Endothelial cell of umbilical vein (primary cell): Measurements from ENCODE around the gene XRCC1. TPM values are rescaled to one million over a fixed set of nuclear protein-coding genes. Genes with fewer than 3 reads are reported as not detected.

ENCODE experiments used
- BruUV-seq: library from RNA; stranded (reverse); fragments of 400-500 nt; replicated peaks from 2 replicates; lab custom pipeline; 2021; lab: Mats Ljungman, UMichigan
- CTCF ChIA-PET: fragments of 300-600, 350-600 bp; sonication (Branson Sonifier 250); formaldehyde crosslinking; loops from one replicate; lab custom pipeline; 2021; ENCODE audit warnings: antibody characterized with exemption, inconsistent platforms; lab: Charles Lee
- POLR2A ChIA-PET: fragments of 300-600, 350-600 bp; sonication (Branson Sonifier 250); formaldehyde crosslinking; loops from one replicate; lab custom pipeline; 2021; ENCODE audit warnings: antibody characterized with exemption, inconsistent platforms; lab: Charles Lee
- DNase-seq: peaks from one replicate; pipeline ENCODE4 v3.0.0-alpha.2; 2011; ENCODE audit warnings: low read depth, low spot score
- FAIRE-seq: peaks from 2 replicates; lab custom pipeline; 2011; peaks lifted over from hg19 to GRCh38; lab: Jason Lieb, UNC
- H2AFZ ChIP-seq: 2 replicates; pipeline ENCODE4 v1.6.0; 2012; ENCODE audit warnings: low read depth, low read length, control low read depth, inconsistent platforms
- H3K27ac ChIP-seq: 2 replicates; pipeline ENCODE4 v1.5.1; 2011; ENCODE audit warnings: low read depth, mild to moderate bottlenecking, control low read depth, low read length, moderate library complexity; ENCODE audit not compliant: insufficient read depth
- H3K27me3 ChIP-seq, 2 experiments: 2 replicates each; pipeline versions ENCODE4 v1.6.0 to v1.6.1; 2011; ENCODE audit warnings: low read length in 2 of 2, mixed read lengths in 1 of 2; ENCODE audit not compliant: control insufficient read depth in 2 of 2, insufficient read depth in 2 of 2
- H3K36me3 ChIP-seq, 2 experiments: 2 replicates in 1 of 2; 3 replicates in 1 of 2; pipeline ENCODE4 v1.5.1; 2011; ENCODE audit warnings: low read length in 2 of 2, mild to moderate bottlenecking in 1 of 2, moderate library complexity in 1 of 2; ENCODE audit not compliant: control insufficient read depth in 2 of 2, insufficient read depth in 2 of 2; ENCODE audit errors: extremely low read depth in 1 of 2
- H3K4me1 ChIP-seq: 3 replicates; pipeline ENCODE4 v1.5.1; 2011; ENCODE audit warnings: mild to moderate bottlenecking, low read length; ENCODE audit not compliant: control insufficient read depth, insufficient read depth; ENCODE audit errors: extremely low read depth
- H3K4me2 ChIP-seq: 2 replicates; pipeline ENCODE4 v1.6.1; 2011; ENCODE audit warnings: low read length, control low read depth, mixed read lengths; ENCODE audit not compliant: insufficient read depth
- H3K4me3 ChIP-seq, 3 experiments: fragments of 200-600 bp in 1 of 3; sonication (generic), shearing (Covaris generic) in 1 of 3; replicated peaks in 1 of 3; 2 replicates each; pipeline ENCODE4 v1.5.1; 2011 to 2016; ENCODE audit warnings: control low read depth in 3 of 3, low read length in 3 of 3, mild to moderate bottlenecking in 2 of 3, inconsistent platforms in 1 of 3, low read depth in 1 of 3, moderate library complexity in 1 of 3; ENCODE audit not compliant: insufficient read depth in 1 of 3
- H3K79me2 ChIP-seq: 2 replicates; pipeline ENCODE4 v1.6.0; 2012; ENCODE audit warnings: low read length, inconsistent platforms; ENCODE audit not compliant: control insufficient read depth, insufficient read depth
- H3K9ac ChIP-seq: replicated peaks from 2 replicates; pipeline ENCODE3; 2011; ENCODE audit warnings: low read length, control low read depth; ENCODE audit not compliant: insufficient read depth; ENCODE audit errors: extremely low read depth
- H3K9me1 ChIP-seq: replicated peaks from 3 replicates; pipeline ENCODE4 v1.6.0; 2011; ENCODE audit warnings: mild to moderate bottlenecking, low read length; ENCODE audit not compliant: control insufficient read depth, insufficient read depth; ENCODE audit errors: extremely low read depth
- H3K9me3 ChIP-seq: replicated peaks from 2 replicates; pipeline ENCODE4 v1.5.1; 2012; ENCODE audit warnings: low read length, inconsistent platforms; ENCODE audit not compliant: control insufficient read depth, insufficient read depth
- H4K20me1 ChIP-seq: replicated peaks from 2 replicates; pipeline ENCODE3; 2011; ENCODE audit warnings: mild to moderate bottlenecking, low read length; ENCODE audit not compliant: control insufficient read depth, insufficient read depth; ENCODE audit errors: extremely low read depth
- CTCF ChIP-seq, 2 donors: IDR thresholded peaks; 1 replicate in 1 of 2; 2 replicates in 1 of 2; pipeline ENCODE4 v1.5.1; 2011; ENCODE audit warnings: low read length in 2 of 2, mild to moderate bottlenecking in 2 of 2, moderate library complexity in 2 of 2, control low read depth in 1 of 2, inconsistent platforms in 1 of 2, low read depth in 1 of 2; ENCODE audit not compliant: insufficient read depth in 1 of 2; ENCODE audit errors: extremely low read depth in 1 of 2
- EZH2 ChIP-seq: IDR thresholded peaks from 2 replicates; pipeline ENCODE4 v1.6.1; 2012; ENCODE audit warnings: borderline replicate concordance, low read depth, mild to moderate bottlenecking, moderate library complexity, low read length, inconsistent platforms; ENCODE audit not compliant: severe bottlenecking
- FOS ChIP-seq: IDR thresholded peaks from 2 replicates; pipeline ENCODE4 v1.6.1; 2011; ENCODE audit warnings: mild to moderate bottlenecking, low read length, moderate library complexity, borderline replicate concordance; ENCODE audit not compliant: insufficient read depth
- GATA2 ChIP-seq: IDR thresholded peaks from 2 replicates; pipeline ENCODE4 v1.7.0; 2011; ENCODE audit warnings: low read depth, mild to moderate bottlenecking, moderate library complexity, mixed read lengths, low read length; ENCODE audit not compliant: insufficient read length, insufficient read depth
- JUN ChIP-seq: IDR thresholded peaks from 2 replicates; pipeline ENCODE4 v1.6.1; 2011; ENCODE audit warnings: borderline replicate concordance, low read depth; ENCODE audit not compliant: insufficient read length, insufficient read depth
- MAX ChIP-seq: IDR thresholded peaks from 2 replicates; pipeline ENCODE4 v1.6.1; 2011; ENCODE audit not compliant: insufficient read depth, insufficient read length
- MYC ChIP-seq: IDR thresholded peaks from one replicate; pipeline ENCODE4 v1.6.1; 2011; ENCODE audit warnings: mild to moderate bottlenecking, low read depth, low read length
- POLR2A ChIP-seq: IDR thresholded peaks from 2 replicates; pipeline ENCODE4 v1.6.1; 2012; ENCODE audit warnings: low read depth, mild to moderate bottlenecking, control low read depth, low read length
- POLR2AphosphoS5 ChIP-seq: IDR thresholded peaks from 2 replicates; pipeline ENCODE4 v1.6.1; 2012; ENCODE audit warnings: low read depth, mild to moderate bottlenecking, control low read depth, low read length, moderate library complexity; ENCODE audit not compliant: insufficient read depth
- dilution Hi-C: fragments of 300-500 bp; cut with MboI; formaldehyde crosslinking; loops from one replicate; pipeline ENCODE4 v1.15.0; 2019; ENCODE audit warnings: low sequenced_read_pairs; ENCODE audit not compliant: extremely low pct_ligation_motif_present
- intact Hi-C: fragments of 100-400 bp; cut with micrococcal nuclease; formaldehyde crosslinking; loops from one replicate; pipeline ENCODE4 v1.10.0; 2022
- polyA plus RNA-seq, 4 experiments: library from polyadenylated mRNA; depleted of rRNA in 3 of 4; stranded (reverse) in 3 of 4; unstranded in 1 of 4; fragments of >200 nt; gene quantifications; 2 replicates each; pipeline versions ENCODE4 v1.2.1 to v1.2.3, GENCODE V29; 2011 to 2012; ENCODE audit warnings: missing spikeins in 1 of 4
- total RNA-seq: library from RNA; stranded (reverse); gene quantifications from 2 replicates; pipeline ENCODE4 v1.2.3, GENCODE V29; 2021

The XRCC1 gene
- total and polyA plus RNA-seq, 2 donors (not counting 3 experiments of a cell fraction or from before 2014, with no cell fraction given) = 29.5 to 39.3 TPM

GRCh38 chr19:43506629-43507028 lies 68.7 kb downstream of the XRCC1 start:
- H3K27me3 ChIP-seq = no peaks in the 10 kb centered on the region
- intact Hi-C loops = no loop called here
- no peaks in the 10 kb centered on the region for H3K9me3 ChIP-seq
- H2AFZ ChIP-seq = no peak overlapping the region
- no TSS peak for BruUV-seq
- FAIRE-seq = no peak
- H3K4me2 ChIP-seq = no peak overlapping the region
- dilution Hi-C loops = no loop called here
- no peaks in the 10 kb centered on the region for H3K9me1 ChIP-seq
- no peak overlapping the region for H3K9ac ChIP-seq
- H4K20me1 ChIP-seq = no peaks in the 10 kb centered on the region
- H3K27ac ChIP-seq = no peak overlapping the region
- H3K36me3 ChIP-seq = peaks cover 0 to 11% of the 10 kb centered on the region in 2 experiments
- ChIA-PET POLR2A (no interaction called here), CTCF (interaction anchor here (4.4 kb wide), 1 partner anchor 59 kb away, joined by 26 read pairs; no protein-coding TSS in a partner anchor)
- no peak overlapping the region for H3K4me3 ChIP-seq
- no peaks in the 10 kb centered on the region for H3K79me2 ChIP-seq
- TF ChIP-seq CTCF (IDR thresholded peaks at IDR 0.05; ENCODE audit: extremely low read depth in 1 of 2, insufficient read depth in 1 of 2, low read depth in 1 of 2, low read length in 2 of 2) (no peak), JUN (no peak), MYC (no peak), MAX (no peak), FOS (no peak), EZH2 (no peak), GATA2 (no peak), POLR2AphosphoS5 (no peak), POLR2A (no peak)
- H3K4me1 ChIP-seq = peaks cover 11% of the 10 kb centered on the region
- no peak for DNase-seq
